ENCODE measurements around the gene ACTG2.

- TF ChIP-seq, protein P1, sequence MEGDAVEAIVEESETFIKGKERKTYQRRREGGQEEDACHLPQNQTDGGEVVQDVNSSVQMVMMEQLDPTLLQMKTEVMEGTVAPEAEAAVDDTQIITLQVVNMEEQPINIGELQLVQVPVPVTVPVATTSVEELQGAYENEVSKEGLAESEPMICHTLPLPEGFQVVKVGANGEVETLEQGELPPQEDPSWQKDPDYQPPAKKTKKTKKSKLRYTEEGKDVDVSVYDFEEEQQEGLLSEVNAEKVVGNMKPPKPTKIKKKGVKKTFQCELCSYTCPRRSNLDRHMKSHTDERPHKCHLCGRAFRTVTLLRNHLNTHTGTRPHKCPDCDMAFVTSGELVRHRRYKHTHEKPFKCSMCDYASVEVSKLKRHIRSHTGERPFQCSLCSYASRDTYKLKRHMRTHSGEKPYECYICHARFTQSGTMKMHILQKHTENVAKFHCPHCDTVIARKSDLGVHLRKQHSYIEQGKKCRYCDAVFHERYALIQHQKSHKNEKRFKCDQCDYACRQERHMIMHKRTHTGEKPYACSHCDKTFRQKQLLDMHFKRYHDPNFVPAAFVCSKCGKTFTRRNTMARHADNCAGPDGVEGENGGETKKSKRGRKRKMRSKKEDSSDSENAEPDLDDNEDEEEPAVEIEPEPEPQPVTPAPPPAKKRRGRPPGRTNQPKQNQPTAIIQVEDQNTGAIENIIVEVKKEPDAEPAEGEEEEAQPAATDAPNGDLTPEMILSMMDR (conservative IDR thresholded peaks at IDR 0.05 in 1 of 2, IDR thresholded peaks at IDR 0.05 in 1 of 2; ENCODE audit: extremely low read depth in 1 of 2, insufficient read depth in 1 of 2, low read depth in 1 of 2, low read length in 2 of 2), result no peak
- TF ChIP-seq EZH2 (IDR thresholded peaks at IDR 0.05; ENCODE audit: borderline replicate concordance, low read length), result no peak
Measured at GRCh38 chr2:73946215-73946614, 53.4 kb downstream of the ACTG2 start.
